GM18909 (cell line): ENCODE measurements around the gene BRD7.

Source experiments
- ATAC-seq: cut with Tn5 transposase; IDR thresholded peaks from one replicate; pipeline ENCODE4 v1.9.1; 2021; ENCODE audit warnings: mild to moderate bottlenecking; ENCODE audit not compliant: unreplicated experiment, poor library complexity

The BRD7 gene

DNA sequence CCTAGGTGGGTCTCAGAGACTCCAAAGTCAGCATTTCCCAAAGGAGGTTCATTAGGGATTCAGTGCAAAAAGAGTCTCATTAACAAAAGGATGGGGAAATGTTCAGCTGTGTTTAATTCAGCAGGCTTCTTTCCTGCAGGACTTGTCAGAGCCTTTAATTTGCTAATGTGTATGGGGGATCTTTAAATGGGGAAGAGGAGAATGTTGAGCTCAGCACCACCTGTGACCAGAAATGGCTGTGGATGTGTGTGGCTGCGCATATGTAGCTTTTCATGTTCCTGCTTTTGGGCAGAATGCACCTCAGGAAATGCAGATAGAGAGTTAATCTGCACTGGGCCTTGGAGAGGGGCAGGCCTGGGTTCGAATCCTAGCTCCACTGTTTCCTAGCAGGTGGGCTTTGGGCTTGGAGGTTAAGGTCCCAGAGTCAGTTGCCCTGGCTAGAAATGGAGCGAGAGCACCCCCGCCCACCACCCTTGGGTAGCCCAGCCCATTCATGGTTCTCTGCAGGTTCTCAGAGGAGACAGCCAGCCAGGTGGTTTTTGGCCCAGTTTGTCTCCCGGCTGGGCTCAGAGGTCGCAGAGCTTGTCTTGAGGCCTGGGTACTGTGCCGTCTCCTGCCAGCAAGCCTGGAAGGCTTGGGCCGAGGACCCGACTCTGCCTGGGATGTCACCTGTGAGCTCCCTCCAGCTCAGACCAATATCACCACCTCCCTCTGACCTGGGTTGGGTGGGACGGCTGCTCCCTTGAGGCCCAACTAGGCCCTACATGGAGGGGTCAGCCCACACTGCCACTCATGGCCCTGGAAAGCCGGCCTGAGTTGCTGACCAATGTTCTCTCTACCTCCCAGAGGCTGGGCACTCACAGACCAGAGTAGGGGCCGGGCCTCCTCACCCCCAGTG is 93.1 kb downstream of the BRD7 start:
- no peak for ATAC-seq

DNA sequence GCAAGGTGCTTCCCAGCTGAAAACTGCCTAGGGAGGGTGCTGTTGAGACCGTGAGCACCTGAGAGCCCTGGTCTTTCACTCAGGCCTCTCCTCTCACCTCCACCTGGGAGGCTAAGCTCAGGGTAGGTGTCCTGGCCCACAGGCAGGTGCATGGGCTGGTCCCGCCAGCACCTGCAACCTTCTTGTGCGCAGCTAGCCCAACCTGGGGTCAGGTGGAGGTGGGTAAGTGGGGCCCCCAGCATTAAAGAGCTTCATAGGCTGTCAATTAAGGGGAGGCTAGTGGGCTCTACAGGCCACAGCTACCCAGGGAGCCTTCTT is 93.7 kb downstream of the BRD7 start:
- ATAC-seq, result no peak

DNA sequence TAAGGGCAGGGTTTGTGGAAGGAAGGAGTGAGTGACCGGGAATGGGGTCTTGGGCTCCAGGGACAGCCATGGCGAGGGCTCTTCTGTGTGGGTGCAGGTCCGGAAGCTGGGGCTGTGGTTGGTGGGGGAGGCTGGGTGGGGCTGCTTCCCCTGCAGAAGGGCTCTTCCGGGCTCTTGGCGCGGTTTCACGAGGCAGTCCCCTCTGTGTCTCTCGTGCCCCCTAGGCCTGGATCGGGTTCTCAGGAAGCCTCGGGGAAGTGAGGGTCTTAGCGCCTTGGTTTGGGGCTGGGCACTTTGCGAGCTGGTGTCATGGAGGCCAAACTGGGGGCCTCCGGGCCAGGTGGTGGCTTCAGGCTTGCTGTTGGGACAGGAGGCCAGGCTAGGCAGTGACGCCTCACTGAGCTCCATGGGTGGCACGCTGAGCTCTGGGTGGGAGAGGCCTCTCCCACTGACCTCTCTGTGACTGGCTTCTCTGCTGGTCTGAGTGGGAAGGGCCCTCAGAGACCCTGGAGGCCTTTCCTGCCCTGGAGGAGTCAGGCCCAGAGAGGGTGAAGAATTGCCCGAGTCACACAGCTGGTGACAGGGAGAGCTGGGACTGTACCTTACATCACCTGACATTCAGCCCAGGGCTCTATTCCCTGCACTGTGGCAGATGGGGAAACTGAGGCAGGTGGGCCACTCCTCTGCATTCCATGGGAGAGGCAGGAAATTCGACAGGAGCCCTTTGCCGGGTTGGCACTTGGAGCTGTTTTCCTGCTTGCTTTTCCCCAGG is 94.3 kb downstream of the BRD7 start:
- peak; percentile 43 for ATAC-seq

DNA sequence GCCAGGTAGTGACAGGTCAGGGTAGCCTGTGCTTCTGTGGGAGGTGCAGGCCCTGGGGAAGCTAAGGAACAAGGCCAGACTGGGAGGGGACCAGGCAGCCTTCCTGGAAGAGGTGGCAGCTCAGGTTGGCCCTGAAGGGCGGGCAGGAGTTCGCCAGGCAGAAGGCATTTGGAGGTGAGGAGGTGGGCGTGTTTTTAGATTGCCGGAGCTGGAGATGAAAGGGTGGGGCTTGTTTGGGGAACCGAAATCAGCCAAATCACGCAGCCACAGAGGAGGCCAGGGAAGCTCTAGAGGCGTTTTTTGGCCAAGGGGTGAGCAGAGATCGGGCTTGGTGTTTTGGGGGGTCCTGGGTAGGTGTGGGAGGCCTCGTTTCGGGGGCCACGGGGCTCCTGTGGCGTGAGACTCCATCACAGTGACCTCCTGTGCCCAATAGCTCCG is 94.9 kb downstream of the BRD7 start:
- ATAC-seq, result peak; percentile 75

DNA sequence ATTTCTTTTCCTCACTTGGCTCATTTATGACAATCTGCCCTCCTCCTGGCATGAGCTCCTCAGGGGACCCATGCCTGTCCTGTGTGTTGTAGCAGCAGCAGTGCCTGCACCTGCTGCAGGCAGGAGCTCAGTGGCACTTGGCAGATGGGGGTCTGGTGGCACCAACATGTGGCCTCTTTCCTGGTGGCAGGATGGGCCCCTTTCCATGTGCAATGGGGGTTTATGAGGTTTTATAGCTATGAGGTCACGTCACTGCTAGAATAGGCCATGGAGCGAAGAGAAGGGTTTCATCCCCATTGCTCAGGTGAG is 95.5 kb downstream of the BRD7 start:
- no peak for ATAC-seq

DNA sequence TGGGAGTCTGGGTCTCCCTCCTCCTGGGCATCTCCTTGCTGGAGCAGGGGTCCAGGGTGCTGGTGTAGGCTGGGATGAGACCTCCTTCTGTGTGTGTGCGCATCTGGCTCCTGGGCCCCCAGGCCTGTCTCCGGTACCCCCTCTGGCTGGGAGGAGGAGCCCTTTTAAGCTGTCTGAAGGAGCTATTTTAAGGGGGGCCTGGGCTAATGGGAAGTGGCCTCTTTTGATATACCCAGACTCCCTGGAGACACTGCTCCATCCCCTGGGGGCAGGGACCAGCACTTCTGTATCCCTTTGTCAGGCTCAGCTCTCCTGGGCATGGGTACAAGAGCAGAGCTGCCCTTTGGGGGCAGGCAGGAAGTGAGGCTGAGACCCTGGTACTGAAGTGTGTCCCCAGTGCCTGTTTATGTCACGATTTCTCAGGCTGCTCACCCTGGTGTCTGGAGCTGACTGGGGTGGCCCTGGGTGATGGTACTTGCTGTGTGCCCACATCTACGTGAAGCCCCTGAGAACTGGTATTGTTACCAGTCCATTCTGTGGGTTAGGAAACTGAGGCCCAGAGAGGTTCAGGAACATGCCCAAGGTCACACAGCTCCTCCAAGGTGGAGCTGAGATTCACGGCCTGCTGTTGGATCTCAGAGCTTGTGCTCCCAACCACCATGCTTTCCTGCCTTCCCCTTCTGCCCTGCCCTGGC is 96.0 kb downstream of the BRD7 start:
- no peak for ATAC-seq

DNA sequence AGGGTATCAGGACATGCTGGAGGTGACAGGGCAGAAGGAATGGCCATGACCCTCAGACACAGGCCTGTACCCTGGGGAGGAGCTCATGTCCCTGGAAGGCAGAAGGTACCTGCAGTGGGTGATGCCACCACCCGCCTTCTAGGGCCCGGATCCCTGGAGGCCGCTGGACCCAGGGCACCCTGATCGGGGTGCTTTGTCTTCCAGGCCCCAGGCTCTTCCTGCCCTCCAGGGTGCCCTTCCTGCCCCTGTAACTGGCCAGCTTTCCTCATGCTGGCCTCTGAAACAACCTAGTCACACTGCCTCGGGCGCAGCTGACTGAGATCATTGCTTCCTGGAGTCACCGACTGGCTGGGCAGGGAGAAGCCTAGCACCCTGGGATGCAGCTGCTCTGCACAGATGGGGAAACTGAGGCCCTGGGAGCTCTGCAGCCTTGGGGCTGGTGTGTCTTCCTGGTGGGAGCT is 96.6 kb downstream of the BRD7 start:
- ATAC-seq, result no peak

DNA sequence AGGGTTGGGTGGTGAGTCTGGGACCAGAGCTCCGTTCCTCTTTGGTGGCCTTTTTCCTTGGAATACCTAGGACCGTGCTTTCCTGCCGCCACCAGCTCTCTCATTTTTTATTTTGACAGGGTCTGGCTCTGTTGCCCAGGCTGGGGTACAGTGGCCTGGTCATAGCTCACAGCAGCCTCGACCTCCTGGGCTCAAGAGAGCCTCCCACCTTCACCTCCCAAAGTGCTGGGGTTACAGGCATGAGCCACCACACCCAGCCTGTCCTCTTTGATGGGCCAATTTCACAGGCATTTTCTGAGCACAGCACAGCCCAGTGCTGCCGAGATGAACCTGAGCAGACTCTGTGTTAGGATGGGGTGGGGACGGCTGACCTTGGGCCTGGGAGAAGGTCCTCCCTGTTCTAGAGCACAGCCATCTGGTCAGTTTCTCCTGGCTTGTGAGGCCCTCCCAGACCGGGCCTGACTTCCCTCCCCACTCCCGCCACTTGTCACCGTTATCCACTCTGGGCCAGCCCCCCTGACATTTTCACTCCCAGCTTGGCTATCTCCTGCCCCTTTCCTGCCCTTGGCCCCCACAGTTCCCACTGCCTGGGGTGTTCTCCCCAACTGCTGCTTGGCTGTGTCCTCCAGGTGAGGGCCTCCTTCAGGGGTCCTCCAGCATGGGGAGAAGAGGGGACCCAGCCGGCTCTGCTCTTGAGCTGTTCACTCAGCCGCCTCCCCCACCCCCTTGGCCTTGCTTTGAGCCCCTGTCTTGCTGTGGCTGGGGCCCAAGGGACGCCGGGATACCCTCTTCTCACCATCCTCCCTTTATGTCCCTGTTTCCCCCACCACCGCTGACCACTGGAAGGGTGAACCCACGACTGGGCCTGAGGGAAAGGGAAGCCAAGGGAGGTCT is 97.4 kb downstream of the BRD7 start:
- no peak for ATAC-seq

DNA sequence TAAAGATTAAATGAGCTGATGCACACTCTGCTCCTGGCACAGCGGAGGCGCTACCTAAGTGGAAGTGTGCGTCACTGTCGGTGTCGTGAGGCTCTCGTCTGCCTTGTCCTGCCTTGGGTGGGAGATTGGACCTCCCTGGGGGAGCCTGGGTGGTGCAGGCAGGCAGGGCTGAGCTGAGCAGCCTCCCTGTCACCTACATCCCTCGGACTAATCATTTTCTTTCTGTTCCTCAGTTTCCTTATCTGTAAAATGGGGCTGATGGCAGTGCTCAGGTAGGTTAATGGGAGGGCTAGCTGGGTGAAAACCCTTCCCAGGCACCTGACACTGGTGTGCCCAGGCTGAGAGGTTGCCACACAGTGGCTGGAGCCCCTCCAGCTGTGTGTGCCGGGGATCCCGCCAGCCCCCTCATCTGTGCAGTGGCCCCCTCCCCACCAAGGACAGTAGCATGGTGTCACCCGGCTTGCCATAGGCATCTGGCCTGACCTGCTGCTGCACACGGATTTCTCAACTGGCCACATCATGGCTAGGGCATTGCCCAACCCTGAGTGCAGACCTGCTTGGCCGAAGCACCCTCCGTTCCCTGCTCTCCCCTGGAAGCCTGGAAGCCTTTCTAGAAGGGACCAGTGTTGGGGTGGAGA is 98.2 kb downstream of the BRD7 start:
- ATAC-seq, result no peak

DNA sequence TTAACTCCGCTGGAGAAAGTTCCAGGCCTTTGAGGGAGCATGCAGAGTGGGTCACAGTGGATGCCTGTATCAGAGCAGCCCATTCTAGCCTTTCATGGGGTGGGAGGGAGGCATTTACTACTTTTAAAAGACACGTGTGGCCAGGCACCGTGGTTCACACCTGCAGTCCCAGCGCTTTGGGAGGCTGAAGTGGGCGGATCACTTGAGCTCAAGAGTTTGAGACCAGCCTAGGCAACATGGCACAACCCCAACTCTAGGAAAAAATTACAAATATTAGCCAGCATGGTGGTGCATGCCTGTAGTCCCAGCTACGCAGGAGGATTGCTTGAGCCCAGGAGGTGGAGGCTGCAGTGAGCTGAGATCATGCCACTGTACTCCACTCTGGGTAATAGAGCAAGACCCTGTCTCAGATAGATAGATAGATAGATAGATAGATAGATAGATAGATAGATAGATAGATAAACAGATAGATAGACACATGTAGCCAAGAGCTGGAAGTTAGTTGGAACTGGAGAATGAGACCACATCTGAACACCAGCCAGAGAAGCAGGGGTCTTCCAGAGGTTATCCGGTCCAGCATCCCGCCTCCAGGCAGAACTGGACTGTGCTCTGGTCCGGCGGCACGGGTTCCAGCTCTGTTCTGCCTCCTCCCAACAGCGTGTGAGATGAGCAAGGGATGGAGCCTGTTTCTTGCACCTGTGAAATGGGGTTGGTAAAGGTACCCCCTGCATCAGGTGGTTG is 98.8 kb downstream of the BRD7 start:
- no peak for ATAC-seq

DNA sequence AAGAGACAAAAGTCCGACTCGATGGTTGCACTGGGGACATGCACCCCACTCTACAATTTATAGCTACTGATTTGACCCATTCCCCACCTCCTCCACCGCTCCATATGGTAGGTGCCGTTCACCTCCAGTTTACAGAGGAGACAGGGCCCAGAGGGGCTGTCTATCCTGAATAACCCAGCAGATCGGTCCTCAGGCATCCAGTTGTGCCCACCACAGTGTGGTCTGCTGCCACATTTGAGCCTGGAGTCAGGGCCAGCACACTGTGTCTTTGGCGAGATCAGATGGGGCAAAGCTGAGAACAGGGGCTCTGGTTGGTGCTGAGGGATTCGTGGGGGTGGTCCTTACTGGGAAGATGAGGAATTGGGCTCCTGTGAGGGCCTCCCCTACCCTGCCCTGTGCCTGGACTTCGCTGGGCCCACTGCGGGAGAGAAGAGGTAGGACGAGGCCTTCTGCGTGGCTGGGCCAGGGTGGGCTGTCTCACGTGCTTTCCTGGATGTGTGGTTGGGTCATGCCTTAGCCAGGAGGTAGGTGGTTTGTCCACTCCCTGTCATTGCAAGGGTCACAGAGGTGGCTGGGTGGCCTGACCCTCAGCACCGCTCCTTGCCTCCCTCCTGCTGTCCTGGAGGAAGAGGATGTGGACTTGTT is 99.6 kb downstream of the BRD7 start:
- no peak for ATAC-seq

DNA sequence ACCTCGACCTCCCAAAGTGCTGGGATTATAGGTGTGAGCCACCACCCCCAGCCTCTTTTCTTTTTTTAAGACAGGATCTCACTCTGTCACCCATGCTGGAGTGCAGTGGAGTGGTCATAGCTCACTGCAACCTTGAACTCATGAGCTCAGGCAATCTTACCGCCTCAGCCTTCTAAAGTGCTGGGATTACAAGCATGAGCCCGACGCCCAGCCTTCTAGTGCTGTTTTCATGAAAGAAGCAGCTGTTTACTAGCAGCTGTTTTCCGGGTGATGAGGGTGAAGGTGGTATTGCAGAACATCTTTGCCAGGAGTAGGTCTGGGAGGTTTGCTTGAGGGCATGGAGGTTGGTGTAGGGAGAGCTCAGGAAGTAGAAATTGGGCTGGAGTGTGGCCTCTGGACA is 100.4 kb downstream of the BRD7 start:
- ATAC-seq, result no peak

DNA sequence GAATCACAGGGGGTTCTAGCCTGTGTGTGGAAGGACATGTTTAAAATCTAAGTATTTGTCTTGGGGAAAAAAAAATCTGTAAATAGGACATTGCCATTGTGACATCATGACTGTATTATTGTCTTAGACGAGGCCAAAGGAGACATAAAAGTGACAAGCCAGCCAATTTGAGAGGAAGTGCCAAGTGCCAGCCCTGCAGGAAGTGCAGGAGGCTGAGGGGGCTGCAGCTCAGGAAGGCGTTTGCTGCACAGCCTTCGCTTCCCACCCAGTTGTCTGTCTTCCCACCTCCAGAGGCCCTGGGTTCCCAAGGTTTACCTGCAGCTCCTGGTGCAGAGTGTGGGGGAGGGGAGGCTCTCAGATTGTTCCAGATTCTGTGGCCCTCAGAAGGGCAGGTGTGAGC is 101.1 kb downstream of the BRD7 start:
- no peak for ATAC-seq

DNA sequence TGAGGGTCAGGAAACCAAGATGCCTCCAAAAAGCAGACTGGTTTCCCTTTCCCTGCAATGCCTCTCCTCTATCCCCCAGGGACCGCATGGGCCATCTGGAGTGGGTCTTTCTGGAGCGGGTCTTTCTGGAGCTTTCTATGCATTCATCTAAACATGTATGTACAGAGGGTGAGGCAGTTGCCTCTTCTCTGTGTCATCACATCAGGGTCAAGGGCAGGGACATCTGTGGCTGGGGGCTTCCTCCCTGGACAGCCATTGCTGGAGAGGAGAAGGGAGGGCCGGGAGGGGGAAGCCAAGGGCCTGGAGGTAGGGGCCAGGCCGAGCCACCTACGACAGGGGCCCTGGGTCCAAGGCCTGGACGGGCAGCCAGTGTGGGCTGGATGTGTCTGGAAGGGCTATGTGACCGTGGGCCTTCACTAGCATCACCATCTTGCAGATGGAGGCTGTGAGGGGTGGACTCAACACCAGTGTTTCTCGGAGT is 101.6 kb downstream of the BRD7 start:
- no peak for ATAC-seq

DNA sequence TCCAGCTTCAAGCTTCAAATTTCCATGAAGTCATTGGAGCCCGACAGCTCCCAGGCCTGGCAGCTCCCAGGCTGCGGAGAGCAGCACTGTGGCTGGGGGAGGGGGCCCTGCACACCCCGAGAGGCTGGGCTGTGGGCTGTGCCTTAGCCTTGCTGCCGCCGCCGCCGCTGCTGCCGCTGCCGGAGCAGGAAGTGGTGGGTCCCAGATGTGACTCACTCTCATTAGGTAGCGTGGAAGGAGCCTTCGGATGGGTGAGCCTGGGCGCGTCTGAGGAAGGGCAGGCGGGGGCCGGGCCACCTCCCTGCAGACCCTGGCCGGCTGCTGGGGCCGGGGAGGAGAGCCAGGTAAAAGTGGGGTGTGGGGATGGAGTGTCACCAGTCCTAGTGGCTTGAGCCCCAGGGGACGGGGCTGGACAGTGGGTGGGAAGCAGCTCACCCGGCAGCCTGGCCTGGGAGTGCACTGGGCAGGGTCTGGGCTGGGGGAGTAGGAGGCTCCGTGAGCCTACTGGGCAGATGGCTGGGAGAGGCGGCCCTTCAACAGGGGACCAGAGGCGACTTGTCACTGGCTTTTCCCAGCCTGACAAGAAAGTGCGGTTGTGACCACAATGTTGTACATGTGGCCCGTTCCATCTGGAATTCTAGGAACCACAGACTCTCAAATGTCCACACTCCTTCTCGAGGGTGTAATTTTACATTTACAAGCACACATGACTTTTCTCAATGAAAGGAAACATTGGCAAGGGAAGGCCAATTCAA is 102.3 kb downstream of the BRD7 start, which contains the start of gene ADCY7:
ADCY7 (plus strand) TSS at position 215 of the 755 bp plus-strand sequence. CDS start 21,629 bp downstream, outside the sequence.
- peak; percentile 81 for ATAC-seq
